T follicular helper cell (primary cell): Measurements from ENCODE around the gene PRRC2A.

Experiments
- DNase-seq: peaks from one replicate; pipeline ENCODE4 v3.0.0-alpha.2; 2020; ENCODE audit warnings: low read depth

The PRRC2A gene

GRCh38 chr6:31626952-31627351 lies 6.4 kb downstream of the PRRC2A start:
- DNase-seq, result no peak

GRCh38 chr6:31627690-31628287 lies 7.3 kb downstream of the PRRC2A start:
- no peak for DNase-seq

- DNase-seq, result no peak
These were observed 8.5 kb downstream of the PRRC2A start for GRCh38 chr6:31629014-31629413.

GRCh38 chr6:31630177-31630934 lies 9.8 kb downstream of the PRRC2A start:
- DNase-seq, result no peak

- DNase-seq, result no peak
These were observed 10.7 kb downstream of the PRRC2A start for GRCh38 chr6:31631209-31631608.

GRCh38 chr6:31631681-31632278 lies 11.3 kb downstream of the PRRC2A start:
- no peak for DNase-seq

- no peak for DNase-seq
These were observed 11.9 kb downstream of the PRRC2A start for GRCh38 chr6:31632279-31632946.

- no peak for DNase-seq
These were observed 12.9 kb downstream of the PRRC2A start for GRCh38 chr6:31633447-31633846.

- DNase-seq, result no peak
These were observed 13.6 kb downstream of the PRRC2A start for GRCh38 chr6:31634131-31634530.

GRCh38 chr6:31634969-31635575 lies 14.6 kb downstream of the PRRC2A start:
- DNase-seq, result no peak

GRCh38 chr6:31636698-31637596 lies 16.4 kb downstream of the PRRC2A start:
- DNase-seq, result no peak

- DNase-seq, result no peak
These were observed 18.5 kb downstream of the PRRC2A start for GRCh38 chr6:31639043-31639442.

- DNase-seq, result no peak
These were observed 18.9 kb downstream of the PRRC2A start for GRCh38 chr6:31639449-31639861.

GRCh38 chr6:31640612-31641011 lies 20.1 kb downstream of the PRRC2A start:
- no peak for DNase-seq

GRCh38 chr6:31641370-31641769 lies 20.9 kb downstream of the PRRC2A start:
- DNase-seq, result no peak

GRCh38 chr6:31642798-31643570 lies 22.5 kb downstream of the PRRC2A start:
- no peak for DNase-seq

GRCh38 chr6:31643818-31644454 lies 23.4 kb downstream of the PRRC2A start:
- DNase-seq, result no peak

- no peak for DNase-seq
These were observed 24.8 kb downstream of the PRRC2A start for GRCh38 chr6:31645325-31645724.

- DNase-seq, result no peak
These were observed 31.2 kb downstream of the PRRC2A start for GRCh38 chr6:31651602-31652191.
